Measurements from ENCODE around the gene CYTIP.

GRCh38 chr2:157465554-157465953, 21.7 kb upstream of the CYTIP start:
- TF ChIP-seq POLR2A (IDR thresholded peaks at IDR 0.05; ENCODE audit: low read depth, low read length), result no peak
- no peak for TF ChIP-seq TAF1 (IDR thresholded peaks at IDR 0.05; ENCODE audit: borderline replicate concordance, low read depth, low read length)
